Measurements from ENCODE around the gene KMT2C. TPM values are rescaled to one million over a fixed set of nuclear protein-coding genes. Genes with fewer than 3 reads are reported as not detected.

KMT2C gene
- total and polyA plus RNA-seq, 10 of the 15 experiments (the other 5 are each of a cell fraction or from before 2014, with no cell fraction given), result 3.3 to 45.2 (median 19.2) TPM

GRCh38 chr7:152127229-152127628 is 308.6 kb downstream of the KMT2C start (continued):
- TF ChIP-seq ZBTB4 (CRISPR knock-in tag; IDR thresholded peaks at IDR 0.05), result no peak
- no peak for TF ChIP-seq HDAC2 (IDR thresholded peaks at IDR 0.05)
- TF ChIP-seq, protein P1, sequence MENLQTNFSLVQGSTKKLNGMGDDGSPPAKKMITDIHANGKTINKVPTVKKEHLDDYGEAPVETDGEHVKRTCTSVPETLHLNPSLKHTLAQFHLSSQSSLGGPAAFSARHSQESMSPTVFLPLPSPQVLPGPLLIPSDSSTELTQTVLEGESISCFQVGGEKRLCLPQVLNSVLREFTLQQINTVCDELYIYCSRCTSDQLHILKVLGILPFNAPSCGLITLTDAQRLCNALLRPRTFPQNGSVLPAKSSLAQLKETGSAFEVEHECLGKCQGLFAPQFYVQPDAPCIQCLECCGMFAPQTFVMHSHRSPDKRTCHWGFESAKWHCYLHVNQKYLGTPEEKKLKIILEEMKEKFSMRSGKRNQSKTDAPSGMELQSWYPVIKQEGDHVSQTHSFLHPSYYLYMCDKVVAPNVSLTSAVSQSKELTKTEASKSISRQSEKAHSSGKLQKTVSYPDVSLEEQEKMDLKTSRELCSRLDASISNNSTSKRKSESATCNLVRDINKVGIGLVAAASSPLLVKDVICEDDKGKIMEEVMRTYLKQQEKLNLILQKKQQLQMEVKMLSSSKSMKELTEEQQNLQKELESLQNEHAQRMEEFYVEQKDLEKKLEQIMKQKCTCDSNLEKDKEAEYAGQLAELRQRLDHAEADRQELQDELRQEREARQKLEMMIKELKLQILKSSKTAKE (IDR thresholded peaks at IDR 0.05; ENCODE audit: low read depth, poor library complexity, severe bottlenecking), result no peak
- no peak for TF ChIP-seq MYC (IDR thresholded peaks at IDR 0.05; ENCODE audit: insufficient read depth, insufficient read length, insufficient replicate concordance, low read length, severe bottlenecking)
- TF ChIP-seq RCOR1 (conservative IDR thresholded peaks at IDR 0.05; ENCODE audit: low read depth, low read length), result no peak

- Histone ChIP-seq H3K4me2 (ENCODE audit: control insufficient read depth, insufficient read depth) (no peak overlapping the region), H3K27me3 (replicated peaks in 1 of 2; ENCODE audit: control insufficient read depth in 2 of 2, insufficient read depth in 2 of 2, low read length in 1 of 2) (no peaks in the 10 kb centered on the region), H2AFZ (ENCODE audit: control insufficient read depth, low read depth, low read length) (no peak overlapping the region), H3K4me3 (no peak overlapping the region), H3K9me3 (replicated peaks; ENCODE audit: control insufficient read depth, insufficient read depth, low read length) (no peaks in the 10 kb centered on the region), H3K79me2 (ENCODE audit: control insufficient read depth, insufficient read depth, low read length) (no peaks in the 10 kb centered on the region), H3K4me1 (ENCODE audit: control insufficient read depth, insufficient read depth, low read length) (no peaks in the 10 kb centered on the region), H4K20me1 (ENCODE audit: control insufficient read depth, insufficient read depth) (no peaks in the 10 kb centered on the region), H3K27ac (ENCODE audit: control insufficient read depth, insufficient read depth) (no peak overlapping the region), H3K9ac (ENCODE audit: control insufficient read depth, insufficient read depth, low read length) (no peak overlapping the region), H3K36me3 (ENCODE audit: control insufficient read depth in 2 of 2, insufficient read depth in 2 of 2, low read length in 1 of 2) (peaks cover 5 to 11% of the 10 kb centered on the region in 2 experiments; a peak in 3 of 4 replicates)
- ChIA-PET POLR2A (no interaction called here), SMC1A (ENCODE audit: uncharacterized antibody, unreplicated experiment) (no interaction called here), RAD21 (ENCODE audit: unreplicated experiment) (no interaction called here), CTCF (no interaction called here)
- ATAC-seq (no peak), FAIRE-seq (no peak), DNase-seq (ENCODE audit: low read depth, low spot score) (no peak)
- in situ Hi-C loops (cut with MboI), result no loop called here
- 97% methylated on average over 7 of the region's 7 CpGs for WGBS (ENCODE audit: insufficient coverage, insufficient replicate concordance, low lambda C conversion rate, missing lambda C conversion rate)
- BruUV-seq (replicated peaks), result no TSS peak
- intact Hi-C loops (cut with micrococcal nuclease; ENCODE audit: unreplicated experiment), result no loop called here
- no peak for TF ChIP-seq FOXK2 (IDR thresholded peaks at IDR 0.05)
- no peak for TF ChIP-seq CREM (IDR thresholded peaks at IDR 0.05; ENCODE audit: low read depth)
- TF ChIP-seq ESRRA (IDR thresholded peaks at IDR 0.05; ENCODE audit: low read length), result no peak
- no peak for TF ChIP-seq ZNF24 (IDR thresholded peaks at IDR 0.05)
- no peak for TF ChIP-seq HDGF (IDR thresholded peaks at IDR 0.05)
- TF ChIP-seq SP1 (IDR thresholded peaks at IDR 0.05; ENCODE audit: low read depth, low read length), result no peak
- TF ChIP-seq IKZF2 (IDR thresholded peaks at IDR 0.05), result no peak
- no peak for TF ChIP-seq RAD21 (IDR thresholded peaks at IDR 0.05; ENCODE audit: insufficient read depth, low read depth, low read length)
- no peak for TF ChIP-seq NFXL1 (IDR thresholded peaks at IDR 0.05; ENCODE audit: borderline replicate concordance)
- no peak for TF ChIP-seq SIX5 (IDR thresholded peaks at IDR 0.05; ENCODE audit: low read depth, low read length, severe bottlenecking)
- TF ChIP-seq STAT1 (conservative IDR thresholded peaks at IDR 0.05), result no peak
- TF ChIP-seq SIN3A (IDR thresholded peaks at IDR 0.05; ENCODE audit: low read depth, low read length), result no peak
- no peak for TF ChIP-seq POLR2AphosphoS5 (IDR thresholded peaks at IDR 0.05; ENCODE audit: low read length)
Observed at GRCh38 chr7:152126741-152127140, 309.1 kb downstream of the KMT2C start.

Data from GM12878 (cell line).